ENCODE data around the gene GALNT17.

- TF ChIP-seq CTCF (IDR thresholded peaks at IDR 0.05) (no peak), POLR2A (IDR thresholded peaks at IDR 0.05; ENCODE audit: low read depth) (no peak), EP300 (IDR thresholded peaks at IDR 0.05) (no peak)
Measured at GRCh38 chr7:71430246-71430645, 298.3 kb downstream of the GALNT17 start.

Data from esophagus muscularis mucosa (tissue), 4 donors.